Activated gamma-delta T cell treated with anti-CD3 and anti-CD28 coated beads, Interleukin-2, amount 50 U/mL, for 16 hours (primary cell): ENCODE measurements around the gene TEX14.
"Not testable (repeated sequence)": the region's sequence is repeated elsewhere in the genome, so short reads cannot be mapped to it uniquely, and the experiment has no call there.

Experiments
- DNase-seq: peaks from one replicate; pipeline ENCODE4 v3.0.0-alpha.2; 2020; ENCODE audit warnings: low read depth

The TEX14 gene

GRCh38 chr17:58606934-58607333, 84.9 kb downstream of the TEX14 start:
- DNase-seq, result no peak

- DNase-seq, result no peak
Observed at GRCh38 chr17:58605986-58606385, 85.9 kb downstream of the TEX14 start.

GRCh38 chr17:58605470-58605869, 86.4 kb downstream of the TEX14 start:
- DNase-seq, result no peak

GRCh38 chr17:58601976-58602375, 89.9 kb downstream of the TEX14 start:
- no peak for DNase-seq

- no peak for DNase-seq
Observed at GRCh38 chr17:58597371-58597770, 94.5 kb downstream of the TEX14 start.

GRCh38 chr17:58595194-58595792, 96.6 kb downstream of the TEX14 start:
- no peak for DNase-seq

GRCh38 chr17:58593123-58593522, 98.7 kb downstream of the TEX14 start:
- no peak for DNase-seq

GRCh38 chr17:58591455-58591854, 100.4 kb downstream of the TEX14 start:
- no peak for DNase-seq

- no peak for DNase-seq
Observed at GRCh38 chr17:58590377-58590776, 101.5 kb downstream of the TEX14 start.

GRCh38 chr17:58587713-58588117, 104.1 kb downstream of the TEX14 start:
- peak; percentile 4 for DNase-seq

GRCh38 chr17:58586009-58586644, 105.7 kb downstream of the TEX14 start:
- DNase-seq, result no peak

GRCh38 chr17:58585554-58585953, 106.3 kb downstream of the TEX14 start:
- no peak for DNase-seq

- DNase-seq, result no peak
Observed at GRCh38 chr17:58583486-58583885, 108.4 kb downstream of the TEX14 start.

GRCh38 chr17:58582718-58583117, 109.1 kb downstream of the TEX14 start:
- DNase-seq, result not testable (repeated sequence)

- no peak for DNase-seq
Observed at GRCh38 chr17:58580671-58581070, 111.2 kb downstream of the TEX14 start.

GRCh38 chr17:58577696-58578095, 114.1 kb downstream of the TEX14 start:
- peak; percentile 27 for DNase-seq

- DNase-seq, result no peak
Observed at GRCh38 chr17:58576679-58577367, 115.0 kb downstream of the TEX14 start.

GRCh38 chr17:58575511-58575910, 116.3 kb downstream of the TEX14 start:
- DNase-seq, result no peak

GRCh38 chr17:58574025-58574424, 117.8 kb downstream of the TEX14 start:
- no peak for DNase-seq

- DNase-seq, result no peak
Observed at GRCh38 chr17:58572846-58573245, 119.0 kb downstream of the TEX14 start.

GRCh38 chr17:58570758-58571157, 121.1 kb downstream of the TEX14 start:
- no peak for DNase-seq

- DNase-seq, result no peak
Observed at GRCh38 chr17:58569196-58569595, 122.6 kb downstream of the TEX14 start.

GRCh38 chr17:58568044-58568799, 123.6 kb downstream of the TEX14 start:
- DNase-seq, result no peak
